NCI-H2171 treated with DMSO at 0.1 percent for 48 hours (cell line): ENCODE data around the gene INSYN2B.
"Not testable (repeated sequence)": the region's sequence is repeated elsewhere in the genome, so short reads cannot be mapped to it uniquely, and the experiment has no call there.

Experiments used
- DNase-seq: peaks from one replicate; lab custom pipeline; 2025; lab: John Stamatoyannopoulos, UW

INSYN2B gene

DNA sequence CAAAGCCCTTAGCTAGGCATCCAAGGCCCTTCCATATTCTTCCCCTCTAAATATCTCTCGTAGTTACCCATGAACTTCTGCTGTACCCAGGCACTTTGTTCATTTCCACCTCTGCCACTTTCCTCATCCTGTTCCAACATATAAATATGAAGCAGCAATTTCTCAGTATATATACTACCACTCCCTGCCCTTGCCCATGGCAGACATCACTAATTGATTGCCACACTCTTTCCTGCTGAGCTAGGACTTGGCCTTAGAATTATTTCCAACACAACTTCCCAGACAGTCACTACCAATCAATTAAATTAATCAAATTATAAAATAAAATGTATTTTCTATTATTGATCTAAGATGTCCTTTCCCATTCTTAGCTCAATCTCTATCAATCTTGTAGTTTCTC is 8.5 kb downstream of the INSYN2B start:
- DNase-seq = no peak

DNA sequence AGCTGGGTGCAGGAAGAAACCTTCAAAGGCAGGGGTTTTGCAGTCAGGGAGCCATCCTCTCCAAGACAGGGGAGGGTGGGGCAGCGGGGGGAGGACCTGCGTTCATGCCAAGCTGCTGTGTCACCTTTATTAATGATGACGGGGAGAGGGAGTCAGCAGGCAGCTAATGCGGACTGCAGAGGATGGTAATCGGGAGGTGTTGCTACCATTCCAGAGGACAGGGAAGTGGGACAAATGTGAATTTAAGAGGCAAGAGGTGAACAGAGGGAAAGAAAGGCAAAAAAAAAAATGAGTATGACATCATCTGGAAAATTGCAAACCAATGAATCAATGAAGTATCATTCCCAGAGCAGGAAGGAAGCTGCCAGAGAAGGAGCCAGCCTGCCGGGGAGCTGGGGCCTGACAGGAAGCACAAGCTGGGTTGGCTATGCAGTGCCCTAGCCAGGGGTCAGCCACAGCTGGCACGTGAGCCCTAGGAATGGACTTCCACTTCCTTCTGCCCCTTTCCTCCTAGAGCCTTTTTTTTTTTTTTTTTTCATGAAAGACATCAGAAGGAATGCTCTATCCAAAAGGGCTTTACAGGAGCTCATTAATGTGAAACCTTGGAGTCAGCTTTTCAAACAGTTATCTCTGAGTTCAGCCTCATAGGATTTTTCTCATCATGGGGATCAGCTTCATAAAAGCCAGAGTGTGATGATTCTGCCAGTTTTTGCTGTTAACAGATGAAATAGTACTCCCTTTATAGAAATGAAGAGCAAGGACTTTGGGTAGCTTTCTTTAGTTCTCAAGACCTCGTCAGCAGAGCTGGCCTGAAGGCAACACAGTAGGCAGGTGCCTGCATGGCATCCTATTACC is 9.2 kb downstream of the INSYN2B start:
- no peak for DNase-seq

GRCh38 chr5:169970339-169970738 is 10.0 kb downstream of the INSYN2B start:
- no peak for DNase-seq

DNA sequence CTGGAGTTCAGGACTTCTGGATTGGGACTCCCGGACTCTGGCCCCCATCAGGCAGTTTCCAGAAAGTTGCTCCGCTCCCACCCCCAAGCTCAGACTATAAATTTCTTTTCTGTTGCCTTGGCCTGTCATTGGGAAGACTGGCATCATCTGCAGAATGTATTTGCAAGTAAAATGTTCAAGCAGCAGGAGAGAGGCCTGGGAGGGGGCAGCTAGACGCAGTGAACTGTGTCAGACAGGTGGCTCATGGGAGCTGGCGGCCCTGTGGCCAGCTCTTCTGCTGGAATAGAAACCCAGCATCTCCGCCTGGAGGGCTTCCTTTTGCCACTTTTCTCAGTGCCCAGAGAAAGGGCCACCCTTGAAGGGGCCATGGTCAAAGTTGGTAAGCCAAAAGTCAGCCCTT is 16.0 kb downstream of the INSYN2B start:
- no peak for DNase-seq

- DNase-seq = no peak
Measured at GRCh38 chr5:169960659-169961058, 19.6 kb downstream of the INSYN2B start.

DNA sequence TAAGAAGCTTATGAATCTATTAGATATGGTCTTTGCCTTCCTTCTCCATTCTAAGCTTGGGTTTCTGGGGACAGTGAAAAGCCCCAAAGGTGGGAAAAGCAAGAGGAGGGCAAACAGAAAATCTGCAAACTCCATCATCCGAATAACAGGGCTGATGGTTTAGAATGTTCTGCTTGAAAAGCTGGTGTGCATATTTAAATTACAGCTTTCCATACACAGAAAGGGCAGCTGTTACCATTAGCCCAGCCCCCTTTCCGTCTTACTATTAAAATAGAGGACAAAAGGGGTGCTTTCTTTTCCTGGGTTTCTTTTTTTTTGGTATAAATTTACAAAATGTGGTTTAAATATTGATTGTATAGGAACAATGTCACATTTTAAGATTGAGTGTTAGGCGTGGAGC is 22.0 kb downstream of the INSYN2B start:
- DNase-seq = no peak

DNA sequence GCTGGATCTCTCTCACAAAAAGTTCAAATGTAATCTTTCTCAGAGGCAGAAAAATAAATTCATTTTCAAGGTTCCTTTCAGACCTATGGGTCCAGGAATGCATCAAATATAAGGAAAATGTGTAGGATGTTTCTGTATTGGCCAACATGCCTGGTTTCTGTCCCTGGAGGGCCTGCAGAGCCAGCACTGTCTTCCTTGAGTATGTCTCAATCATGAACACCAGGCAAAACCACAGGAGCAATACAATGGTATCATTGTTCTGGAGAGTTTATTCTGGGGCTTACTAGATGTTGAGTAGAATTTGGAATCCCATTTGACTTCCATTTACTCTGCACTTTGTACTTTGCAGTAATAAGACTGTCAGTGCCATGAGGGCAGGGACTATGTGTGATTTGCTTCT is 23.5 kb downstream of the INSYN2B start:
- no peak for DNase-seq

DNA sequence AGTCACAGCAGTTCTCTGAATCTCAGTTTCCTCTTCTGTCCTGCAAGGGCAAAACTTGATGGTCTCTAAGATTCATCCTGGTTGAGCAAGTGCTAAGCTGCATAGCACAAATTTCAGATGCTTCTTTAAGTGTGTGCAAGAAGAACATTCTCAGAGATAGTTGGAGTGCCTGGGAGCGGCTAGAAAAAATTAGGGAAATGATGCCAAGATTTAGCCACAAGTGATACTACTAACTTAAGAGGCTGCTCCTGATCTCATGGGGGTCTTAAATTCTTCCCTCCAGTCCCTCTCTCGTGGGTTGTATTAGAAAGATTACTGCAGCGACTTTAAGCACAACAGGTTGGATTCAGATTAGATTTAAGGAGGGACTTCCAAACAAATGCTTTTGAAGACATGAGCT is 24.2 kb downstream of the INSYN2B start:
- no peak for DNase-seq

GRCh38 chr5:169954786-169955185 is 25.5 kb downstream of the INSYN2B start:
- peak; percentile 85 for DNase-seq

DNA sequence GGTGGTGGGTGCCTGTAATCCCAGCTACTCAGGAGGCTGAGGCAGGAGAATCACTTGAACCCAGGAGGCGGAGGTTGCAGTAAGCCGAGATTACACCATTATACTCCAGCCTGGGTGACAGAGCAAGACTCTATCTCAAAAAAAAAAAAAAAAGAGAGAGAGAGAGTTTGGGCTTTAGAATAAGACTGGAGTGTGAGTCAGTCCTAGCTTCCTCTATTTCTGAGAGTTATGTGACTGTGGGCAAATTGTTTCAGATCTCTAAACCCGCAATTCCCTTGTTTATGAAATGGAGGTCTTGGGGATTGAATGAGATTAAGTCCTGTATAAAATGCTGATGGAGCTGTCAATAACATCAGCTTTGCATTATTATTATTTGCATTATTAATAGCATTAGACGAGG is 27.1 kb downstream of the INSYN2B start:
- DNase-seq = not testable (repeated sequence)

DNA sequence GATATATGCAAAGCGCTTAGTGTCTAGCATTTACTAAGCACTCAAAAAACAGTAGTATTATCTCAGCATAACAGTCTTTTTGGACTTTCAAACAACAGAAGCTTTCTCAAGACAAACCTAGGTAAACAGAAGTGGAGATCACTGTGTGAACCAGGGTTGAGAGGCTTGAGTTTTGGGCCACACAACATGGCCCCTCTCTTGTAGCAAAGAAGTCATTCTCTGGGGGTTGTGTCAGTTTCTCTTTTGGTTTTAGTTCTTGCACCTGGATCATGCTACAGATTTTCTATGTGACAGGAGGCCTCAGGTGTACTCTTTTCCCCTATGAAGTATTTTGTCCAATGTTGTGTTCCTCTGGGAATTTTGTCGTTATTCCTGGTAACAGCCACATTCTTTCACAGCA is 30.0 kb downstream of the INSYN2B start:
- DNase-seq = no peak

DNA sequence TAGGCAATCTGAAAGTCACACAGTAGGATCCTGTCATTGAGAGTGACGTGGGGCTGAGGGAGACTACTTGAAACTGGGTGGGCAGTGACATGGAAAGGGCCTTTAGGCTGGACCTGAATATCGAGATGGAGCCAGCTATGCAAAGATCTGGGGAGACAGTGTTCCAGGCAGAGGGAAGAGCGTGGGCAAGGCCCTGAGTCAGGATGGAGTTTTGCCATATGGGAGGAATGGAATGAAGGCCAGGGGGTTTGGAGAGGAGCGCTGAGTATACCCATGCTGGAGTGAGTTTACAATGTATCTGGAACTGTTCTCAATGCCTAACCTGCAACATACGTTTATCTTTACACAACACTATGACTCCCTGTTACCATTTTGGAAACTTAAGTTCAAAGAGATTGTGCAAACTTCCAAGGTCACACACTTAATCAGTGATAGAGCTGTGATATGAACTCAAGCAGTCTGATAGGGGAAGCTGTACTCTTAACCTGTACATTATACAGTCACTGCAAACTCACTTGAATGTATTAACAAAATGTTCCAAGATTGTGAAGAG is 33.5 kb downstream of the INSYN2B start:
- no peak for DNase-seq

DNA sequence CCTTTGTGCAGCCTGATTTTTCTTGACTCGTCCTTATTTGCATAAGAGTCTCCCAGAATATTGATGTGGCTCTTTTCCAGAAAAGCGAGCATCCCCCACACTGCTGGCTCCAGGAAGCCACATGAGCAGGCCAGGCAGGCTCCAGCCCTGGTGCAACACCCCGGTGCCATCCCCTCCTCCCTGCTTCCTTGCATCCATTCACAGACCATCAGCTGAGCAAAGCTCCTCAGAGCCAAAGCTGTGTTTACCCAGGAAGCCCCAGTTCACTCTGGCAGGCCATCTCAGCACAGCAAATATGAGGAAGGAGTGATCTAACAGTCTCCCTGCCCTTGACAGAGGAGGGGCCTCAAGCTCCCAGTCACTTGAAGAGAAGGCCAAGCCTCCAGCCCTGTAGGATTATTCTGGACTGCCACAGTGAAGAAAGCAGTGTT is 34.4 kb downstream of the INSYN2B start:
- no peak for DNase-seq

DNA sequence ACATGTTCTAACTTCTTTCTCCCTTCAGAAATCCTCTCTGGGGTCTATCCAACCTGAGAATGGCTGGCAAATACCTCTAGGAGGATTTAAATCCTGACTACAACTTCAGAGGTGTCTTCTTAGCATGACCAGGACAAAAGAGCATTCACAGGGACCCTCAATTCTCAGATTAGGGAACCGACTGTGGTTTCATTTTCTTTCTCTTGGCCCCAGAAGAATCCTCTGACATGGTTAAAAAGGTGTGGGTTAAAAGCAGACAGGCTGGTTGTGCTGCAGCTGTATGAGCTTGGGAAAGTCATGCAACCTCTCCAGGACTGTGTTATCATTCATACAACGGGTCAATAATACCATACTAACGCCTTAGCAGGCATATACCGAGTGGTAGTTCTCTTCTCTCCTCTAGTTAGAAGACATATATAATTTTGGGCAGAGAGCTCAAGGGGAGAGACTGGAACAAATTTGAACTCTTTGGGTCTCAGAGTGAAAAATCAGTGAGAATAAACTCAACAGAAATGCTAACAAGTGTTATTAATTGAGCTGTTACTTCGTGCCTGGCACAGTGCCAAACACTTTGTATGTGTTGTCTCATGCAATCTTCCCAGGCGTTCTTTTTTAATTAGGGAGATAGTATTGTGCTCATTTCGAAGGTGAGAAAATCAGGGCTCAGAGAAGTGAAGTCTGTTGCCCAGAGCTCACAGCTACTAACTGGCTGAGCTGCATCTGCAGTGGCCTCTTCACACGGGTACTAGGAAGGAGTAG is 35.2 kb downstream of the INSYN2B start:
- no peak for DNase-seq

DNA sequence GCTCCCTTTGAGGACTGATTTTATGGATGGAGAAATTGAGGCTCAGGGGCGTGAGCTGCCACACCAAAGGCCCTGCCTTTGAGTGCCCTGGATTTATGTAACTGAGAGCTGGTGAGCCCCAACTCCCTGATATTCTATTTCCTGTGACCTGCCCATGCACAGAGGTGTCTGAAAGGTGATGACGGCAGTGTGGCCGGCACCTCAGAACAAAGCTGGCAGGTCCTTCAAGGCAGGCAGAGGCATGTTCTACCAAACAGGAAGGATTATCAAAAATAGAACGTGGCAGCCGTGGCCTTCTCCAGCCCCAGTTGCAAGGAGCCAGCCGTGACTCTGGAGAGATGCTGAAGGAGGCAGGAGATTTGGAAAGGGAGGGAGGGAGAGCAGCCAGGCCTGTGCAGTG is 36.2 kb downstream of the INSYN2B start:
- DNase-seq = no peak

DNA sequence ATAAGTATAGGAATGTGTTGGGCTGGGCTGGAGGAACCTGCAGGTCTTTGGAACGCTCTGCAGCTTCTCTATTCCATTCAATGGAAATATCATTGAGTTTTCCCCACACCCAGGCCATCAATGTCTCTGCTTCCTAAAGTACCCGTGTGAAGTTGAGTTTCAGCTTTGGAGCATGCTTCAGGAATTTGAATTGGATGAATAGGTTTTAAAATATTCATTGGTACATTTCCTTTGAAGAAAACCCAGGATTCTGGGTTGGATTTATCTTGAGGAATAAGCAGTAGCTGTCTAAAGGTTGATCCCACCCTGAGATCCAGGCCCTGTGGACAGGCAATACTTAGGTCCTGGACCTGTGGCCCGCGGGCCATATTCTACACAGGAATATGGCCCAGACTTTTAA is 37.3 kb downstream of the INSYN2B start:
- DNase-seq = no peak

DNA sequence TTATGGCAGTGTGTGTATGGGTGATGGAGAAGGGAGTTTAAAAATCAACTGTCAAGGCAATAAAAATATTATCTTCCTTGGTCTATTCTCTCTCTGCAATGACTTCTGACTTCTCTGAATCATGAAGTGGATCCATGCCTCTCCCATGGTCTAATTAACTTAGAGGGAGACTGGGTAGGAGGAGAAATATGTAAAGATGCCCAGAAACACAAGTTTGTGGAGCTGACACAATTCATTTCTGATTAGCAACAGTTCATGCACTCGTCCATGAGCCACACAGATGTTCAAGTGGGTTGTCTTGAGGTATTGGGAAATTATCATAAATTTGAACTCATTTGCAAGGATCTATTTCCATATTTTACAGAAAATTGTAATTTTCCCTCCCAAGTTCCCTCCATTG is 38.1 kb downstream of the INSYN2B start:
- DNase-seq = no peak

GRCh38 chr5:169941542-169941941 is 38.8 kb downstream of the INSYN2B start:
- DNase-seq = no peak

- DNase-seq = no peak
Measured at GRCh38 chr5:169939731-169940130, 40.6 kb downstream of the INSYN2B start.

DNA sequence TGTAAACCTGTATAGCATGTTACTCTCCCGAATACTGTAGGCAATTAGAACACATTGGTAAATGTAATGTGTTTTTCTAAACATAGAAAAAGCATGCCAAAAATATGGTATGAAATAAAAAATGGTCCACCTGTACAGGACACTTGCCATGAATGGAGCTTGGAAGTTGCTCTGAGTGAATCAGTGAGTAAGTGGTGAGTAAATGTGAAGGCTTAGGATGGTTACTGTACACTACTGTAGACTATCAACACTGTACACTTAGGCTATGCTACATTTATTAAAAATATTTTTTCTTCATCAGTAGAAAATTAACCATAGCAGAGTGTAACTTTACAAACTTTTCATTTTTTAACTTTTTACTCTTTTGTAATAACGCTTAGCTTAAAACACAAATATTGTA is 41.9 kb downstream of the INSYN2B start:
- DNase-seq = no peak

GRCh38 chr5:169935762-169936161 is 44.5 kb downstream of the INSYN2B start:
- no peak for DNase-seq

- DNase-seq = no peak
Measured at GRCh38 chr5:169934990-169935389, 45.3 kb downstream of the INSYN2B start.

GRCh38 chr5:169933616-169934015 is 46.7 kb downstream of the INSYN2B start:
- no peak for DNase-seq
